Lung (tissue), 12 donors: Measurements from ENCODE around the gene E2F2. TPM values are rescaled to one million over a fixed set of nuclear protein-coding genes. Genes with fewer than 3 reads are reported as not detected.
A peak's percentile ranks its signal among the peaks of the same experiment; 100 is the strongest.

Experiments used
- ATAC-seq: fragments of 200-7000 bp; cut with Tn5 transposase; one replicate; pipeline ENCODE4 v1.9.1; 2020; ENCODE audit warnings: moderate number of reproducible peaks; ENCODE audit not compliant: insufficient read depth, low FRiP score
- DNase-seq, 3 donors: peaks; one replicate each; pipeline ENCODE4 v3.0.0-alpha.2; 2013 to 2017
- H3K27ac ChIP-seq, 2 donors: one replicate each; pipeline ENCODE4 v1.5.1; 2013; ENCODE audit warnings: mild to moderate bottlenecking in 2 of 2, moderate library complexity in 2 of 2, control low read depth in 1 of 2, inconsistent platforms in 1 of 2, low read depth in 1 of 2, low read length in 1 of 2
- H3K27me3 ChIP-seq, 3 donors: one replicate each; pipeline ENCODE4 v1.5.1; 2013; ENCODE audit warnings: low read length in 2 of 3; ENCODE audit not compliant: control insufficient read depth in 3 of 3, insufficient read depth in 3 of 3
- H3K36me3 ChIP-seq, 4 donors: one replicate each; pipeline ENCODE4 v1.5.1; 2013; ENCODE audit warnings: low read length in 4 of 4, mild to moderate bottlenecking in 1 of 4, moderate library complexity in 1 of 4; ENCODE audit not compliant: control insufficient read depth in 4 of 4, insufficient read depth in 4 of 4
- H3K4me1 ChIP-seq, 5 donors: one replicate each; pipeline ENCODE4 v1.5.1; 2013; ENCODE audit warnings: low read length in 5 of 5, mild to moderate bottlenecking in 2 of 5, moderate library complexity in 1 of 5; ENCODE audit not compliant: control insufficient read depth in 5 of 5, insufficient read depth in 5 of 5
- H3K4me3 ChIP-seq: one replicate; pipeline ENCODE4 v1.5.1; 2013; ENCODE audit warnings: mild to moderate bottlenecking, control low read depth, moderate library complexity
- H3K9ac ChIP-seq, 2 donors: one replicate each; pipeline ENCODE4 v1.5.1; 2013; ENCODE audit warnings: low read length in 2 of 2, control low read depth in 1 of 2; ENCODE audit not compliant: insufficient read depth in 1 of 2
- H3K9me3 ChIP-seq, 4 donors: one replicate each; pipeline ENCODE4 v1.5.1; 2013; ENCODE audit warnings: low read length in 3 of 4, mild to moderate bottlenecking in 1 of 4, moderate library complexity in 1 of 4; ENCODE audit not compliant: control insufficient read depth in 4 of 4, insufficient read depth in 3 of 4
- WGBS, 2 donors: extraction: QIAGEN DNeasy Blood & Tissue Kit; methylation state at CpG; one replicate each; pipeline ENCODE4 v1.1.7; 2013; 5-methylcytosine and 5-hydroxymethylcytosine counted together
- polyA plus RNA-seq, 2 donors: library from polyadenylated mRNA; stranded (reverse); fragments of 200-250 nt; gene quantifications; one replicate each; pipeline ENCODE4 v1.2.1, GENCODE V29; 2013
- total RNA-seq, 2 donors: library from RNA; depleted of rRNA in 1 of 2; stranded (reverse); fragments of >200 nt in 1 of 2; gene quantifications; one replicate each; pipeline ENCODE4 v1.2.1, GENCODE V29; 2014 to 2021
- TF ChIP-seq, protein P1 (sequence below): IDR thresholded peaks from 2 replicates; pipeline ENCODE4 v1.5.1; 2012; ENCODE audit warnings: mild to moderate bottlenecking; ENCODE audit errors: control extremely low read depth, extremely low read depth
- donor health status: control.
- donor health status: control.
- donor health status: Bipolar disorder and iron deficiency.
- donor health status: healthy.
- donor health status: DM: yes; HTN: yes; CAD: no.

Gene E2F2
- total and polyA plus RNA-seq, 4 donors: 0.83 to 4.9 (median 1.5) TPM

- TF ChIP-seq, protein P1, sequence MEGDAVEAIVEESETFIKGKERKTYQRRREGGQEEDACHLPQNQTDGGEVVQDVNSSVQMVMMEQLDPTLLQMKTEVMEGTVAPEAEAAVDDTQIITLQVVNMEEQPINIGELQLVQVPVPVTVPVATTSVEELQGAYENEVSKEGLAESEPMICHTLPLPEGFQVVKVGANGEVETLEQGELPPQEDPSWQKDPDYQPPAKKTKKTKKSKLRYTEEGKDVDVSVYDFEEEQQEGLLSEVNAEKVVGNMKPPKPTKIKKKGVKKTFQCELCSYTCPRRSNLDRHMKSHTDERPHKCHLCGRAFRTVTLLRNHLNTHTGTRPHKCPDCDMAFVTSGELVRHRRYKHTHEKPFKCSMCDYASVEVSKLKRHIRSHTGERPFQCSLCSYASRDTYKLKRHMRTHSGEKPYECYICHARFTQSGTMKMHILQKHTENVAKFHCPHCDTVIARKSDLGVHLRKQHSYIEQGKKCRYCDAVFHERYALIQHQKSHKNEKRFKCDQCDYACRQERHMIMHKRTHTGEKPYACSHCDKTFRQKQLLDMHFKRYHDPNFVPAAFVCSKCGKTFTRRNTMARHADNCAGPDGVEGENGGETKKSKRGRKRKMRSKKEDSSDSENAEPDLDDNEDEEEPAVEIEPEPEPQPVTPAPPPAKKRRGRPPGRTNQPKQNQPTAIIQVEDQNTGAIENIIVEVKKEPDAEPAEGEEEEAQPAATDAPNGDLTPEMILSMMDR: no peak
- Histone ChIP-seq H3K36me3 (peaks cover 0 to 3% (median 0%) of the 10 kb centered on the region in 4 donors), H3K9ac (no peak overlapping the region), H3K27ac (peak overlapping the region in 1 of 2 donors; percentile 39), H3K4me3 (no peak overlapping the region), H3K27me3 (no peaks in the 10 kb centered on the region), H3K4me1 (peaks cover 3 to 18% (median 8%) of the 10 kb centered on the region in 5 donors), H3K9me3 (no peaks in the 10 kb centered on the region)
- ATAC-seq: no peak
- WGBS, 2 donors: 83 to 89% methylated on average over 10 of the region's 10 CpGs
- DNase-seq: no peak
Observed at GRCh38 chr1:23477359-23478144, 53.5 kb downstream of the E2F2 start.

DNA sequence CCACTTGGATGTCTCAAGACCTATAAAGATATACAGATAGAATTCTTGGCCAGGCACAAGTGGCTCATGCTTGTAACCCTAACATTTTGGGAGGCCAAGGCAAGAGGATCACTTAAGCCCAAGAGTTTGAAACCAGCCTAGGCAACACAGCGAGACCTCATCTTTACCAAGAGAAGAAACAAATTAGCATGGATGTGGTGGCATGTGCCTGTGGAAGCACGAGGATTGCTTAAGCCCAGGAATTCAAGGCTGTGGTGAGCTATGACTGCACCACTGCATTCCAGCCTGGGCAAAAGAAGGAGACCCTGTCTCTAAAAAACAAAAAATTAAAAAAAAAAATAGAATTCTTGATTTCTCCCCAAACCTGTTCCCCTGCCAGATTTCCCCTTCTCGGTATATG lies 55.4 kb downstream of the E2F2 start:
- TF ChIP-seq, protein P1: no peak
- Histone ChIP-seq H3K9ac (no peak overlapping the region), H3K27me3 (no peaks in the 10 kb centered on the region), H3K4me3 (no peak overlapping the region), H3K4me1 (peaks cover 3 to 14% (median 8%) of the 10 kb centered on the region in 5 donors), H3K9me3 (no peaks in the 10 kb centered on the region), H3K36me3 (peaks cover 0 to 3% (median 0%) of the 10 kb centered on the region in 4 donors), H3K27ac (no peak overlapping the region)
- DNase-seq (no peak), ATAC-seq (no peak)
- 84 to 90% methylated on average over 3 of the region's 3 CpGs for WGBS, 2 donors

- H3K27ac ChIP-seq: peak overlapping the region in 1 of 2 donors; percentile 17
- DNase-seq (peak in 1 of 3 donors; percentile 13), ATAC-seq (no peak)
- H3K36me3 ChIP-seq: peaks cover 0 to 3% (median 0%) of the 10 kb centered on the region in 4 donors
- TF ChIP-seq, protein P1: no peak
- H3K4me1 ChIP-seq: peaks cover 3 to 16% (median 8%) of the 10 kb centered on the region in 5 donors
- no peak overlapping the region for H3K4me3 ChIP-seq
- WGBS, 2 donors: 66 to 83% methylated on average over 6 of the region's 6 CpGs
- no peaks in the 10 kb centered on the region for H3K9me3 ChIP-seq
- H3K9ac ChIP-seq: no peak overlapping the region
- H3K27me3 ChIP-seq: no peaks in the 10 kb centered on the region
Observed at GRCh38 chr1:23475134-23475628, 55.9 kb downstream of the E2F2 start.
